Body of pancreas (tissue), 4 donors: ENCODE results near the gene ZFR. TPM values are rescaled to one million over a fixed set of nuclear protein-coding genes. Genes with fewer than 3 reads are reported as not detected.
"Not testable (repeated sequence)": the region's sequence is repeated elsewhere in the genome, so short reads cannot be mapped to it uniquely, and the experiment has no call there.

Source experiments
- ATAC-seq: fragments of 150-250 bp; one replicate; pipeline ENCODE4 v1.9.1; 2016
- DNase-seq, 4 donors: peaks; one replicate each; pipeline ENCODE4 v3.0.0-alpha.2; 2019
- H3K27ac ChIP-seq, 4 donors: fragments of 200-600 bp; sonication (generic); 1 replicate in 3 of 4; 2 replicates in 1 of 4; pipeline versions ENCODE4 v1.5.1 to v1.6.1; 2016 to 2019; ENCODE audit warnings: mild to moderate bottlenecking in 1 of 4, mixed read lengths in 1 of 4, moderate library complexity in 1 of 4
- H3K27me3 ChIP-seq, 2 donors: fragments of 200-600 bp; sonication (generic); one replicate each; pipeline ENCODE4 v1.6.0; 2016; ENCODE audit warnings: mild to moderate bottlenecking in 1 of 2
- H3K36me3 ChIP-seq, 2 donors: fragments of 200-600 bp; sonication (generic); replicated peaks in 1 of 2; 2 replicates each; pipeline ENCODE4 v1.5.1; 2016; ENCODE audit warnings: low read depth in 2 of 2; ENCODE audit not compliant: insufficient read depth in 1 of 2
- H3K4me1 ChIP-seq: fragments of 200-600 bp; sonication (generic); one replicate; pipeline ENCODE4 v1.6.0; 2016
- H3K4me3 ChIP-seq, 2 donors: fragments of 200-600 bp; sonication (generic); 1 replicate in 1 of 2; 2 replicates in 1 of 2; pipeline ENCODE4 v1.5.1; 2016 to 2019
- H3K9me3 ChIP-seq, 3 donors: fragments of 200-600 bp; sonication (generic); 1 replicate in 2 of 3; 2 replicates in 1 of 3; pipeline ENCODE4 v1.5.1; 2016
- POLR2A ChIP-seq, 3 donors: fragments of 450-650 bp; IDR thresholded peaks; one replicate each; pipeline ENCODE4 v1.6.1; 2016; ENCODE audit warnings: antibody characterized with exemption in 3 of 3, mild to moderate bottlenecking in 2 of 3
- WGBS, 2 donors: methylation state at CpG; one replicate each; pipeline ENCODE4 v1.1.5; 2017; 5-methylcytosine and 5-hydroxymethylcytosine counted together
- intact Hi-C: fragments of 100-400 bp; cut with DNase I; formaldehyde crosslinking; loops from one replicate; pipeline ENCODE4 v1.15.1; 2023
- total RNA-seq, 2 donors: library from RNA; depleted of rRNA; stranded (reverse); fragments of >200 nt; gene quantifications; one replicate each; pipeline ENCODE4 v1.1.0, GENCODE V29; 2016
- TF ChIP-seq, protein P1 (sequence below), 7 experiments: fragments of 450-650 bp in 4 of 7; fragments of 200-600 bp in 3 of 7; sonication (generic) in 3 of 7; IDR thresholded peaks; one replicate each; pipeline ENCODE4 v1.5.1; 2016 to 2019; ENCODE audit warnings: antibody characterized with exemption in 7 of 7

The ZFR gene
- total RNA-seq, 2 donors from 2014 or later, result 25.1 to 48.0 TPM

DNA sequence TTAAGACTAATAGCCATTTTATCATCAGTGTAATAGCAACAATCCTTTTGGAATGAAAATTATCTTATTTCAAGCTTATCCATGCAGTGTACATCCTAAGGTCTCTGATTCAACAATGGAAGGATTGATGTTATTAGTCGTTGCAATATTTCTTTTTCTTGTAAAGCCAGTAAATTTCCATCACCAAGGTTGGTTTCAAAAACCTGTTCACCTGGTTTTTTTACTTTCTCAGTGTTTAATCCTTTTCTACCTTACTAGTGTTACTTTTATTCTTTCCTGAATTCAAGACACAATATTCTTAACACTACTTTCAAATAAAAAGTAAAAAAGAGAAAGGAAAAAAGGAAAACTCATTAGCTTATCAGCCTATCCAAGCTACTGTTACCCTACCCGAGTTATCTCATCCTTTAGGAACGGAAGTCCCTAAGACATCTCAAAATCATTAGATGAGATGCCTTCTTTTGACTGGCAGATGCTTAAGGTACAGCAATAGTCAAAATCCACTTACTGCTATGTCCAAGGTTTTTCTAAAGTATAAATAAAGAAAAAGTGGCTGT lies 5.4 kb downstream of the ZFR start:
- Histone ChIP-seq H3K36me3 (no peaks in the 10 kb centered on the region), H3K27me3 (no peaks in the 10 kb centered on the region), H3K4me3 (no peak overlapping the region), H3K9me3 (no peaks in the 10 kb centered on the region), H3K27ac (no peak overlapping the region), H3K4me1 (peaks cover 81% of the 10 kb centered on the region)
- TF ChIP-seq POLR2A (IDR thresholded peaks at IDR 0.05), result no peak
- TF ChIP-seq, protein P1, sequence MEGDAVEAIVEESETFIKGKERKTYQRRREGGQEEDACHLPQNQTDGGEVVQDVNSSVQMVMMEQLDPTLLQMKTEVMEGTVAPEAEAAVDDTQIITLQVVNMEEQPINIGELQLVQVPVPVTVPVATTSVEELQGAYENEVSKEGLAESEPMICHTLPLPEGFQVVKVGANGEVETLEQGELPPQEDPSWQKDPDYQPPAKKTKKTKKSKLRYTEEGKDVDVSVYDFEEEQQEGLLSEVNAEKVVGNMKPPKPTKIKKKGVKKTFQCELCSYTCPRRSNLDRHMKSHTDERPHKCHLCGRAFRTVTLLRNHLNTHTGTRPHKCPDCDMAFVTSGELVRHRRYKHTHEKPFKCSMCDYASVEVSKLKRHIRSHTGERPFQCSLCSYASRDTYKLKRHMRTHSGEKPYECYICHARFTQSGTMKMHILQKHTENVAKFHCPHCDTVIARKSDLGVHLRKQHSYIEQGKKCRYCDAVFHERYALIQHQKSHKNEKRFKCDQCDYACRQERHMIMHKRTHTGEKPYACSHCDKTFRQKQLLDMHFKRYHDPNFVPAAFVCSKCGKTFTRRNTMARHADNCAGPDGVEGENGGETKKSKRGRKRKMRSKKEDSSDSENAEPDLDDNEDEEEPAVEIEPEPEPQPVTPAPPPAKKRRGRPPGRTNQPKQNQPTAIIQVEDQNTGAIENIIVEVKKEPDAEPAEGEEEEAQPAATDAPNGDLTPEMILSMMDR (IDR thresholded peaks at IDR 0.05), result no peak
- DNase-seq (no peak), ATAC-seq (no peak)
- 17 to 32% methylated on average over 3 of the region's 3 CpGs for WGBS, 2 donors
- intact Hi-C loops, result no loop called here

DNA sequence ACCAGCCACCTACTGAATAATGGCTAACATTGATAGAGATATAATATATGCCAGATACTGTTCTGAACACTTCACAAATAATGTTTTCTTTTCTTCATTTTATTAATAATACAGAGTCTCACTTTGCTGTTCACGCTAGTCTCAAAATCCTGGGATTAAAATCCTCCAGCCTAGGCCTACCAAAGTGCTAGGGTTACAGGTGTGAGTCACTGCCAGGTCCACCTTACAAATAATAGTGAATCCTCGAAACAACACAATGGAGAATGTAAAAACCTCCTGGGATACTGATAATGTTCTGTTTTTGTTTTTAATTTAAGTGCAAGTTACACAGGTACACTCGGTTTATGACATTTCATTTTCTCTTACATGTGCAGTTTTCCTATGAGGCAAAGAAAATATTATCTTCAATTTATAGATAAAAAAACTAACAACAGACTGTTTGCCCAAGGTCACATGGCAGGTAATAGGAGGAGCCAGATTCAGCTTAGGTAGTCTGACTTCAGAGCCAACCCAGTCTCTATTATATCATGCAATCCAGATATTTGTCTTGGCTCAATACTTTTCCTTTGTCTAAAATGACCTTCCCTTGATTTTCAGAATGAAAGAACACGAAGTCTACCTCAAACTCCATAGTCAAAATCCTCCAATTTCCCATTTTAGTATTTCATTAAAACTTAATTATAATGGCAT lies 7.8 kb downstream of the ZFR start:
- no peaks in the 10 kb centered on the region for H3K9me3 ChIP-seq
- no peaks in the 10 kb centered on the region for H3K36me3 ChIP-seq
- ATAC-seq (peak; percentile 99), DNase-seq (peak; percentile 37 to 65 (median 48))
- H3K27me3 ChIP-seq, result no peaks in the 10 kb centered on the region
- H3K4me3 ChIP-seq, result no peak overlapping the region
- peaks cover 68% of the 10 kb centered on the region for H3K4me1 ChIP-seq
- no peak for TF ChIP-seq POLR2A (IDR thresholded peaks at IDR 0.05)
- TF ChIP-seq, protein P1 (IDR thresholded peaks at IDR 0.05), result no peak
- intact Hi-C loops, result no loop called here
- peak overlapping the region; percentile 0 to 66 (median 43) for H3K27ac ChIP-seq
- 45 to 46% methylated on average over 4 of the region's 4 CpGs for WGBS, 2 donors

DNA sequence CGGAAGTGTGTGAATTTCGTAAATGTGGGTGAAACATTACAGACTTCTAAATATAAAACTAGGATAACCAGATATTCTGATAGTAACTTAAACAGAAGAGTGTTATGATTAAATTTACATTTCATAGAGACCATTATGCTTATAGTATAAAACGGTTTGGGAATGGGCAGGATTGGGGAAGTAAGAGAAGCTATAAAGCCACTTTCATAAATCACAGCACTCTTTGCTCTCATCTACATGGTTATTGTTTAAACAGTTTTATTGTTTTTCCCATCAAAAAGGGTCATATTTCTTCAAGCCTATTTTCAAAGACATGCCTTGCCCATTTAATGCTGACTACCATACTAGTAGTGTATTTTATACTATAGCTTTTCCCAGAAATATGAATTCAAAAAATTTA lies 9.2 kb downstream of the ZFR start:
- 63 to 67% methylated on average over 3 of the region's 3 CpGs for WGBS, 2 donors
- no peak for ATAC-seq
- TF ChIP-seq, protein P1 (IDR thresholded peaks at IDR 0.05), result no peak
- no peak for TF ChIP-seq POLR2A (IDR thresholded peaks at IDR 0.05)
- peaks cover 57% of the 10 kb centered on the region for H3K4me1 ChIP-seq
- no peak overlapping the region for H3K27ac ChIP-seq
- H3K36me3 ChIP-seq, result no peaks in the 10 kb centered on the region
- intact Hi-C loops, result no loop called here
- no peaks in the 10 kb centered on the region for H3K9me3 ChIP-seq
- no peak for DNase-seq
- H3K27me3 ChIP-seq, result no peaks in the 10 kb centered on the region
- no peak overlapping the region for H3K4me3 ChIP-seq

DNA sequence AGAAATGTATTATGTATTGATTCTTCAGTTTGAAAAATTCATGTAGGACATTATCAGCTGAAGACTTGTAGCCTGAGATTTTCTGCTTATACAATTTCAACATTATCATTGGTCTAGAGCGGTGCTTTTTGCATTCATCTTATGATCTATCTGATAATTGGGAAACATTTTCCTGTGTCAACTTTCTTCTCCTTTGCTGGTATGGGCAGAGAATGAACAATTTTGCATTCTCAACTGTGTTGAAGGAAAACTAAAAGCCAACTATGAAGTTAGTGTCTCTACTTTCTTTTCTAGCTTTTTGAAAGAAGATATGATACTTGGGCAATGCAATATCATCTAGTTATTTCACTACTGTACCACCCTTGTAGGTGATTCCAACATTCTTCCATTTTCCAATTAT lies 10.3 kb downstream of the ZFR start:
- ATAC-seq (no peak), DNase-seq (no peak)
- peaks cover 45% of the 10 kb centered on the region for H3K4me1 ChIP-seq
- H3K27me3 ChIP-seq, result no peaks in the 10 kb centered on the region
- intact Hi-C loops, result no loop called here
- TF ChIP-seq, protein P1 (IDR thresholded peaks at IDR 0.05), result no peak
- no peak for TF ChIP-seq POLR2A (IDR thresholded peaks at IDR 0.05)
- H3K36me3 ChIP-seq, result no peaks in the 10 kb centered on the region
- no peak overlapping the region for H3K27ac ChIP-seq
- H3K9me3 ChIP-seq, result no peaks in the 10 kb centered on the region
- no peak overlapping the region for H3K4me3 ChIP-seq
- 29 to 59% methylated on average over 1 of the region's 1 CpG for WGBS, 2 donors

DNA sequence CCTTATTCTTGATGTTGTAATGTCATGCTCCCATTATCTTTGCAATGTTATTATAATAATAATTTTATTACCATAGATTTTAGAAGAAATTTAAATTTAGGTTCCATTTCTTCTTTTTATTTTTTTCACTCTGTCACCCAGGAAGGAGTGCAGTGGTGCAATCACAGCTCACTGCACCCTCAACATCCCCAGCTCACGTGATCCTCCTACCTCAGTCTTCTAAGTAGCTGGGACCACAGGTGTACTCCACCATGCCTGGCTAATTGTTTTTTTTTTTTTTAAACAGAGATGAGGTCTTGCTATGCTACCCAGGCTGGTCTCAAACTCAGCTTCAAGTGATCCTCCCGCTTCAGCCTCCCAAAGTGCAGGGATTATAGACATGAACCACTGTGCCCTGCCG lies 11.9 kb downstream of the ZFR start:
- Histone ChIP-seq H3K27me3 (no peaks in the 10 kb centered on the region), H3K4me3 (no peak overlapping the region), H3K27ac (no peak overlapping the region), H3K36me3 (no peaks in the 10 kb centered on the region), H3K9me3 (no peaks in the 10 kb centered on the region), H3K4me1 (peaks cover 33% of the 10 kb centered on the region)
- intact Hi-C loops, result no loop called here
- no peak for ATAC-seq
- no peak for TF ChIP-seq POLR2A (IDR thresholded peaks at IDR 0.05)
- TF ChIP-seq, protein P1 (IDR thresholded peaks at IDR 0.05), result no peak
- no peak for DNase-seq
- WGBS, 2 donors, result 86 to 99% methylated on average over 3 of the region's 3 CpGs

DNA sequence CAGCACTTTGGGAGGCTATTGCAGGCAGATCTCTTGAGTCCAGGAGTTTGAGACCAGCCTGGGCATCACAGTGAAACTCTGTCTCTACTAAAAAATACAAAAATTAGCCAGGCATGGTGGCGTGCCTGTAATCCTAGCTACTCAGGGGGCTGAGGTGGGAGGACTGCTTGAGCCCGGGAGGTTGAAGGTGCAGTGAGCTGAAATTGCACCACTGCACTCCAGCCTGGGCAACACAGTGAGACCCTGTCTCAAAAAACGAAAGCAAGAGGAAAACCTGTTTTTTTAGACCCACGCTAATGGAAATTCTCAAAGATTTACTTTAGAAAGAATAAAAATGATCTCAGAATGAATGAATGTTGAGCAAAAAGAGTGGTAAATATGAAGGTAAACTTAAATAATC lies 13.7 kb downstream of the ZFR start:
- ATAC-seq, intact Hi-C loops, H3K27ac ChIP-seq, H3K4me3 ChIP-seq, H3K9me3 ChIP-seq, DNase-seq, H3K36me3 ChIP-seq, H3K27me3 ChIP-seq: not testable (repeated sequence)
- WGBS, 2 donors, result 85 to 95% methylated on average over 4 of the region's 4 CpGs
- peaks cover 14% of the 10 kb centered on the region for H3K4me1 ChIP-seq
